H9 (cell line): Measurements from ENCODE around the gene MINPP1. TPM values are rescaled to one million over a fixed set of nuclear protein-coding genes. Genes with fewer than 3 reads are reported as not detected.

ENCODE experiments used
- DNase-seq: peaks from one replicate; pipeline ENCODE4 v3.0.0-alpha.2; 2017
- H2AFZ ChIP-seq: one replicate; pipeline ENCODE4 v1.6.1; 2013; ENCODE audit warnings: mild to moderate bottlenecking, low read length, control low read depth, moderate library complexity
- H2AK5ac ChIP-seq: 2 replicates; pipeline ENCODE4 v1.6.1; 2013; ENCODE audit warnings: low read length, control low read depth, mixed read lengths; ENCODE audit not compliant: insufficient read length
- H2BK120ac ChIP-seq: one replicate; pipeline ENCODE4 v1.6.1; 2013; ENCODE audit warnings: low read depth, mild to moderate bottlenecking, low read length, control low read depth, inconsistent platforms; ENCODE audit not compliant: poor library complexity, severe bottlenecking
- H2BK12ac ChIP-seq: 2 replicates; pipeline ENCODE4 v1.6.1; 2013; ENCODE audit warnings: low read length, control low read depth, mixed read lengths, low read depth; ENCODE audit not compliant: insufficient read length
- H2BK15ac ChIP-seq: 2 replicates; pipeline ENCODE4 v1.6.1; 2013; ENCODE audit warnings: low read depth, low read length, control low read depth
- H2BK20ac ChIP-seq: one replicate; pipeline ENCODE4 v1.6.1; 2013; ENCODE audit warnings: low read depth, mild to moderate bottlenecking, low read length, control low read depth, inconsistent platforms; ENCODE audit not compliant: poor library complexity, severe bottlenecking
- H2BK5ac ChIP-seq: 2 replicates; pipeline ENCODE4 v1.6.1; 2013; ENCODE audit warnings: low read length, control low read depth, mixed read lengths; ENCODE audit not compliant: insufficient read length
- H3K14ac ChIP-seq: 2 replicates; pipeline ENCODE4 v1.6.1; 2013; ENCODE audit warnings: low read length, control low read depth; ENCODE audit not compliant: insufficient read depth
- H3K18ac ChIP-seq: 2 replicates; pipeline ENCODE4 v1.6.1; 2013; ENCODE audit warnings: low read depth, mild to moderate bottlenecking, mixed read lengths, low read length, control low read depth; ENCODE audit not compliant: insufficient read length
- H3K23ac ChIP-seq: 2 replicates; pipeline ENCODE4 v1.6.1; 2013; ENCODE audit warnings: low read length, control low read depth, mixed read lengths, low read depth; ENCODE audit not compliant: insufficient read length
- H3K23me2 ChIP-seq: 2 replicates; pipeline ENCODE4 v1.6.1; 2013; ENCODE audit warnings: low read depth, mild to moderate bottlenecking, mixed read lengths, low read length, control low read depth; ENCODE audit not compliant: insufficient read length, poor library complexity, severe bottlenecking
- H3K27ac ChIP-seq: 2 replicates; pipeline ENCODE4 v1.5.1; 2013; ENCODE audit warnings: low read length, control low read depth, mixed read lengths, low read depth; ENCODE audit not compliant: insufficient read length
- H3K27me3 ChIP-seq: 2 replicates; pipeline ENCODE4 v1.6.1; 2013; ENCODE audit warnings: low read length, control low read depth, inconsistent platforms; ENCODE audit not compliant: insufficient read depth
- H3K4ac ChIP-seq: 2 replicates; pipeline ENCODE4 v1.6.1; 2013; ENCODE audit warnings: low read depth, mild to moderate bottlenecking, control low read depth, inconsistent platforms, low read length, moderate library complexity
- H3K4me1 ChIP-seq: 2 replicates; pipeline ENCODE4 v1.6.1; 2013; ENCODE audit warnings: low read length, control low read depth, inconsistent platforms; ENCODE audit not compliant: insufficient read depth
- H3K4me2 ChIP-seq: 2 replicates; pipeline ENCODE4 v1.6.1; 2013; ENCODE audit warnings: low read length, control low read depth, mixed read lengths; ENCODE audit not compliant: insufficient read length, insufficient read depth
- H3K56ac ChIP-seq: 2 replicates; pipeline ENCODE4 v1.6.1; 2013; ENCODE audit warnings: low read depth, mild to moderate bottlenecking, mixed read lengths, low read length, control low read depth; ENCODE audit not compliant: insufficient read length
- H3K79me1 ChIP-seq: 2 replicates; pipeline ENCODE4 v1.6.1; 2013; ENCODE audit warnings: low read depth, mild to moderate bottlenecking, moderate library complexity, low read length, control low read depth, inconsistent platforms; ENCODE audit not compliant: insufficient read depth, poor library complexity, severe bottlenecking
- H3K79me2 ChIP-seq: 2 replicates; pipeline ENCODE4 v1.6.1; 2013; ENCODE audit warnings: low read length, control low read depth, inconsistent platforms; ENCODE audit not compliant: insufficient read depth
- H3K9ac ChIP-seq: 2 replicates; pipeline ENCODE4 v1.6.1; 2013; ENCODE audit warnings: low read length, control low read depth, mixed read lengths; ENCODE audit not compliant: insufficient read length; ENCODE audit errors: extremely low read depth
- H3K9me3 ChIP-seq: one replicate; pipeline ENCODE4 v1.6.1; 2013; ENCODE audit warnings: low read depth, low read length, inconsistent platforms; ENCODE audit not compliant: control insufficient read depth
- H3T11ph ChIP-seq: one replicate; pipeline ENCODE4 v1.6.1; 2013; ENCODE audit warnings: mild to moderate bottlenecking, low read length, control low read depth, inconsistent platforms
- H4K20me1 ChIP-seq: one replicate; pipeline ENCODE4 v1.6.1; 2013; ENCODE audit not compliant: control insufficient read depth, insufficient read length, insufficient read depth
- H4K5ac ChIP-seq: 2 replicates; pipeline ENCODE4 v1.6.1; 2013; ENCODE audit warnings: low read depth, mild to moderate bottlenecking, mixed read lengths, low read length, control low read depth; ENCODE audit not compliant: insufficient read length
- H4K8ac ChIP-seq: replicated peaks from 2 replicates; pipeline ENCODE4 v1.6.1; 2013; ENCODE audit warnings: low read length, control low read depth, mixed read lengths, low read depth; ENCODE audit not compliant: insufficient read length
- H4K91ac ChIP-seq: 2 replicates; pipeline ENCODE4 v1.6.1; 2013; ENCODE audit warnings: low read depth, mild to moderate bottlenecking, moderate library complexity, mixed read lengths, low read length, control low read depth; ENCODE audit not compliant: insufficient read length
- H3K27ac Mint-ChIP-seq, 3 experiments: 2 replicates in 2 of 3; 3 replicates in 1 of 3; pipeline ENCODE4 v1.8.0; 2020 to 2021; ENCODE audit warnings: mixed read lengths in 3 of 3, mild to moderate bottlenecking in 1 of 3, moderate library complexity in 1 of 3
- H3K27me3 Mint-ChIP-seq: 2 replicates; pipeline ENCODE4 v1.8.0; 2021; ENCODE audit warnings: low read depth, mild to moderate bottlenecking, moderate library complexity, mixed read lengths
- H3K36me3 Mint-ChIP-seq, 3 experiments: 2 replicates in 2 of 3; 3 replicates in 1 of 3; pipeline ENCODE4 v1.8.0; 2020 to 2021; ENCODE audit warnings: low read depth in 3 of 3, mixed read lengths in 3 of 3; ENCODE audit not compliant: insufficient read depth in 1 of 3
- H3K4me1 Mint-ChIP-seq, 2 experiments: 2 replicates each; pipeline ENCODE4 v1.8.0; 2020; ENCODE audit warnings: mixed read lengths in 2 of 2
- H3K4me3 Mint-ChIP-seq, 2 experiments: 2 replicates in 1 of 2; 3 replicates in 1 of 2; pipeline ENCODE4 v1.8.0; 2020 to 2021; ENCODE audit warnings: mild to moderate bottlenecking in 2 of 2, mixed read lengths in 2 of 2, moderate library complexity in 1 of 2
- H3K9me3 Mint-ChIP-seq, 2 experiments: 2 replicates in 1 of 2; 3 replicates in 1 of 2; pipeline ENCODE4 v1.8.0; 2020; ENCODE audit warnings: mild to moderate bottlenecking in 2 of 2, mixed read lengths in 2 of 2, moderate library complexity in 1 of 2
- CTCF ChIP-seq: fragments of 200-600 bp; sonication (generic); conservative IDR thresholded peaks from 3 replicates; pipeline ENCODE4 v1.8.0; 2021; ENCODE audit warnings: antibody characterized with exemption, mild to moderate bottlenecking
- WGBS: extraction: QIAGEN DNeasy Blood & Tissue Kit; methylation state at CpG from one replicate; pipeline ENCODE4 v1.1.7; 2013; ENCODE audit warnings: missing lambda C conversion rate, low lambda C conversion rate, mixed read lengths; ENCODE audit not compliant: insufficient read length; ENCODE audit errors: extremely low coverage; 5-methylcytosine and 5-hydroxymethylcytosine counted together
- total RNA-seq: library from RNA; stranded (reverse); gene quantifications from 2 replicates; pipeline ENCODE4 v1.2.1, GENCODE V29; 2021

The MINPP1 gene
- total RNA-seq, 1 experiment from 2014 or later, result 30.3 TPM

GRCh38 chr10:87531908-87532622 is 27.4 kb downstream of the MINPP1 start:
- no peak overlapping the region for H2BK120ac ChIP-seq
- Mint-ChIP-seq H3K36me3 (peaks cover 50 to 63% (median 52%) of the 10 kb centered on the region in 3 experiments), H3K27me3 (no peaks in the 10 kb centered on the region), H3K4me1 (peaks cover 3 to 4% of the 10 kb centered on the region in 2 experiments; a peak in 2 of 4 replicates), H3K9me3 (peaks cover 28 to 37% of the 10 kb centered on the region in 2 experiments), H3K27ac (no peak overlapping the region), H3K4me3 (no peak overlapping the region)
- H3K23ac ChIP-seq, result no peak overlapping the region
- WGBS, result no CpG with 5 or more reads among the region's 4 CpGs
- no peak overlapping the region for H2BK5ac ChIP-seq
- no peak for DNase-seq
- H2AFZ ChIP-seq, result no peak overlapping the region
- no peak overlapping the region for H3T11ph ChIP-seq
- H4K8ac ChIP-seq, result no peak overlapping the region
- H3K23me2 ChIP-seq, result no peaks in the 10 kb centered on the region
- no peak overlapping the region for H4K91ac ChIP-seq
- H3K56ac ChIP-seq, result no peak overlapping the region
- H3K4me1 ChIP-seq, result no peaks in the 10 kb centered on the region
- H3K79me2 ChIP-seq, result no peaks in the 10 kb centered on the region
- no peaks in the 10 kb centered on the region for H4K20me1 ChIP-seq
- no peak for TF ChIP-seq CTCF
- no peak overlapping the region for H3K27ac ChIP-seq
- H2AK5ac ChIP-seq, result no peak overlapping the region
- no peak overlapping the region for H3K4me2 ChIP-seq
- H3K9ac ChIP-seq, result no peak overlapping the region
- H3K27me3 ChIP-seq, result no peaks in the 10 kb centered on the region
- no peak overlapping the region for H2BK20ac ChIP-seq
- H3K79me1 ChIP-seq, result no peaks in the 10 kb centered on the region
- no peak overlapping the region for H4K5ac ChIP-seq
- H2BK15ac ChIP-seq, result no peak overlapping the region
- no peak overlapping the region for H2BK12ac ChIP-seq
- no peak overlapping the region for H3K14ac ChIP-seq
- no peak overlapping the region for H3K18ac ChIP-seq
- H3K4ac ChIP-seq, result no peak overlapping the region
- H3K9me3 ChIP-seq, result peaks cover 11% of the 10 kb centered on the region
